HG02943 (cell line): ENCODE results near the gene GJA8.
"Not testable (repeated sequence)": the region's sequence is repeated elsewhere in the genome, so short reads cannot be mapped to it uniquely, and the experiment has no call there.

ENCODE experiments used
- ATAC-seq: cut with Tn5 transposase; IDR thresholded peaks from one replicate; pipeline ENCODE4 v1.9.1; 2021; ENCODE audit warnings: mild to moderate bottlenecking, low read depth, moderate library complexity; ENCODE audit not compliant: unreplicated experiment

Gene GJA8

GRCh38 chr1:147927215-147927614 lies 24.6 kb downstream of the GJA8 start:
- not testable (repeated sequence) for ATAC-seq

- ATAC-seq, result not testable (repeated sequence)
Measured at GRCh38 chr1:147927689-147928088, 25.1 kb downstream of the GJA8 start.

- peak; percentile 83 for ATAC-seq
Measured at GRCh38 chr1:147928236-147929132, 25.9 kb downstream of the GJA8 start, which contains the start of gene GPR89B. Gene GPR89B (plus strand): TSS chr1:147928420. CDS start chr1:147928537, 117 bp downstream.

- not testable (repeated sequence) for ATAC-seq
Measured at GRCh38 chr1:147931137-147931536, 28.5 kb downstream of the GJA8 start.

- ATAC-seq, result not testable (repeated sequence)
Measured at GRCh38 chr1:147935296-147935695, 32.7 kb downstream of the GJA8 start.

- not testable (repeated sequence) for ATAC-seq
Measured at GRCh38 chr1:147940456-147940855, 37.9 kb downstream of the GJA8 start.

- ATAC-seq, result not testable (repeated sequence)
Measured at GRCh38 chr1:147942563-147942962, 40.0 kb downstream of the GJA8 start.

GRCh38 chr1:147949517-147949916 lies 46.9 kb downstream of the GJA8 start:
- not testable (repeated sequence) for ATAC-seq
